Body of pancreas (tissue), 4 donors: ENCODE measurements around the gene BRD4.

Source experiments
- CTCF ChIP-seq, 7 experiments: fragments of 450-650 bp in 4 of 7; fragments of 200-600 bp in 3 of 7; sonication (generic) in 3 of 7; IDR thresholded peaks; one replicate each; pipeline ENCODE4 v1.5.1; 2016 to 2019; ENCODE audit warnings: antibody characterized with exemption in 7 of 7
- POLR2A ChIP-seq, 3 donors: fragments of 450-650 bp; IDR thresholded peaks; one replicate each; pipeline ENCODE4 v1.6.1; 2016; ENCODE audit warnings: antibody characterized with exemption in 3 of 3, mild to moderate bottlenecking in 2 of 3

GRCh38 chr19:15303105-15303780 lies 29.1 kb downstream of the BRD4 start:
- TF ChIP-seq CTCF (IDR thresholded peaks at IDR 0.05), result no peak
- TF ChIP-seq POLR2A (IDR thresholded peaks at IDR 0.05), result no peak
